SU-DHL-6 (cell line): ENCODE measurements around the gene EYA2.
"Not testable (repeated sequence)": the region's sequence is repeated elsewhere in the genome, so short reads cannot be mapped to it uniquely, and the experiment has no call there.

Source experiments
- H2AFZ ChIP-seq: fragments of 200-600 bp; sonication (generic); 2 replicates; pipeline ENCODE4 v1.6.1; 2014; ENCODE audit warnings: low read depth, mild to moderate bottlenecking, moderate library complexity, mixed read lengths, antibody characterized with exemption, low read length; ENCODE audit not compliant: severe bottlenecking
- H3F3A ChIP-seq: fragments of 200-600 bp; shearing (Covaris generic); 2 replicates; pipeline ENCODE4 v1.6.0; 2016; ENCODE audit warnings: antibody characterized with exemption, mild to moderate bottlenecking; ENCODE audit not compliant: insufficient read depth
- H3K27ac ChIP-seq: fragments of 200-600 bp; sonication (generic); 2 replicates; pipeline ENCODE4 v1.5.1; 2016; ENCODE audit warnings: low read depth, mild to moderate bottlenecking, low read length, moderate library complexity, mixed read lengths
- H3K27me3 ChIP-seq: fragments of 200-600 bp; sonication (generic), shearing (Covaris generic); 2 replicates; pipeline ENCODE4 v1.6.0; 2014; ENCODE audit warnings: mild to moderate bottlenecking, low read length
- H3K36me3 ChIP-seq: fragments of 200-600 bp; sonication (generic); 2 replicates; pipeline ENCODE4 v1.6.1; 2014; ENCODE audit warnings: mild to moderate bottlenecking, low read length, mixed read lengths
- H3K4me2 ChIP-seq: fragments of 300-600, 200-600 bp; shearing (Covaris generic), sonication (generic); 2 replicates; pipeline ENCODE4 v1.6.0; 2014; ENCODE audit warnings: low read length, low read depth, mild to moderate bottlenecking; ENCODE audit not compliant: poor library complexity, severe bottlenecking
- H3K4me3 ChIP-seq: fragments of 200-600 bp; sonication (generic); 2 replicates; pipeline ENCODE4 v1.5.1; 2014; ENCODE audit warnings: antibody characterized with exemption, low read length, mild to moderate bottlenecking, mixed read lengths; ENCODE audit not compliant: insufficient read depth, poor library complexity, severe bottlenecking
- H3K79me2 ChIP-seq: fragments of 200-600 bp; sonication (generic); 2 replicates; pipeline ENCODE4 v1.6.1; 2014; ENCODE audit warnings: mild to moderate bottlenecking, low read length, moderate library complexity; ENCODE audit not compliant: insufficient read depth
- H3K9ac ChIP-seq: fragments of 200-600 bp; sonication (generic); 2 replicates; pipeline ENCODE4 v1.7.0; 2014; ENCODE audit warnings: mild to moderate bottlenecking, low read length
- H3K9me2 ChIP-seq: fragments of 200-600 bp; sonication (generic); replicated peaks from 2 replicates; pipeline ENCODE4 v1.6.1; 2014; ENCODE audit warnings: low read length; ENCODE audit not compliant: insufficient read depth
- H3K9me3 ChIP-seq: fragments of 200-600 bp; sonication (generic); 2 replicates; pipeline ENCODE4 v1.6.1; 2014; ENCODE audit warnings: low read length, mixed read lengths; ENCODE audit not compliant: insufficient read depth
- H4K20me1 ChIP-seq: fragments of 200-600 bp; sonication (generic); 2 replicates; pipeline ENCODE4 v1.6.1; 2014; ENCODE audit warnings: low read depth, mild to moderate bottlenecking, antibody characterized with exemption, low read length, moderate library complexity, mixed read lengths
- CTCF ChIP-seq: fragments of 200-600 bp; sonication (generic); IDR thresholded peaks from one replicate; pipeline ENCODE4 v1.5.1; 2017; ENCODE audit warnings: antibody characterized with exemption, mild to moderate bottlenecking, low read length, moderate library complexity; ENCODE audit not compliant: insufficient read depth, poor library complexity, severe bottlenecking
- EZH2phosphoT487 ChIP-seq: fragments of 200-600 bp; sonication (generic), shearing (Covaris generic); conservative IDR thresholded peaks from 2 replicates; pipeline ENCODE4 v1.6.1; 2018; ENCODE audit warnings: mild to moderate bottlenecking, antibody characterized with exemption, low read length, moderate library complexity, mixed read lengths

The EYA2 gene

DNA sequence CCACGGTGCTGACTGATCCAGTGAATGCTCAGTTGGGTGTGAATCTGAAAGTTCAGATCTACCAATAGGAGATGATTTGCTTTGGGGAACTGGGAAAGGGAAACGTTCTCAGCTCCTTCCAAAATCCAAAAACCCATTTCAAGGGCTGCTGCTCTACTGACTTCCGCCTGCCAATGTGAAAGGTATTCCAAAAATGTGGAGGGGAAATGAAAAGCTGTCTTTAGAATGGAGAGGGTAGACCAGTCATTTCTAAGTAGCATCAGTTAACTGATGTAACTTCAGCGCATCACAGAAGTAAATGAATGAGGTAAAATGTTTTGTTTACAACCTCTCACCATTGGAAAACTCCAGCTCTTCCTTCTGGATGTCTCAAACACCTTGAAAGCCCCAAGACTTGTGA is 19.6 kb upstream of the EYA2 start:
- Histone ChIP-seq H3K9me3 (no peaks in the 10 kb centered on the region), H3F3A (no peaks in the 10 kb centered on the region), H3K79me2 (no peaks in the 10 kb centered on the region), H3K9ac (no peak overlapping the region), H2AFZ (no peak overlapping the region), H3K27ac (no peak overlapping the region), H3K27me3 (no peaks in the 10 kb centered on the region), H3K4me2 (no peak overlapping the region), H3K9me2 (no peaks in the 10 kb centered on the region), H4K20me1 (no peaks in the 10 kb centered on the region), H3K36me3 (no peaks in the 10 kb centered on the region), H3K4me3 (no peak overlapping the region)
- no peak for TF ChIP-seq CTCF
- TF ChIP-seq EZH2phosphoT487: no peak

DNA sequence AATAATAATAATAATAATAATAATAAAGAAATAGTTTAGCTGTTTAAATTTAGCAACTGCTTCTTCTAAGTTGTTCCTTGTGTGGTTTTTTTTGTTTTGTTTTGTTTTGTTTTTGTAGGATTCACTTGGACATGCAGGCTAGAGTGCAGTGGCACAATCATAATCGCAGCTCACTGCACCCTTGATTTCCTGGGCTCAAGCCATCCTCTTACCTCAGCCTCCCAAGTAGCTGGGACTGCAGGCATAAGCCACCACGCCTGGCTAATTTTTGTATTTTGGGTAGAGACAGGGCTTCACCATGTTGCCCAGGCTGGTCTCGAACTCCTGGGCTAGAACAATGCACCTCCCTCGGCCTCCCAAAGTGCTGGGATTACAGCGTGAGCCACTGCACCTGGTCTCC is 15.3 kb upstream of the EYA2 start:
- H3K4me3 ChIP-seq: no peak overlapping the region
- no peaks in the 10 kb centered on the region for H3K9me3 ChIP-seq
- TF ChIP-seq CTCF: no peak
- no peak for TF ChIP-seq EZH2phosphoT487
- H3K36me3 ChIP-seq: no peaks in the 10 kb centered on the region
- no peak overlapping the region for H2AFZ ChIP-seq
- no peak overlapping the region for H3K9ac ChIP-seq
- H3K79me2 ChIP-seq: no peaks in the 10 kb centered on the region
- H3K27ac ChIP-seq: no peak overlapping the region
- H3K4me2 ChIP-seq: no peak overlapping the region
- no peaks in the 10 kb centered on the region for H3F3A ChIP-seq
- H3K27me3 ChIP-seq: no peaks in the 10 kb centered on the region
- H4K20me1 ChIP-seq: no peaks in the 10 kb centered on the region
- H3K9me2 ChIP-seq: no peaks in the 10 kb centered on the region

GRCh38 chr20:46879963-46880362 is 14.7 kb upstream of the EYA2 start:
- H3K9me2 ChIP-seq, H2AFZ ChIP-seq, H3K27me3 ChIP-seq, H3K4me3 ChIP-seq, H3K27ac ChIP-seq, H3K9me3 ChIP-seq, H3F3A ChIP-seq, H3K36me3 ChIP-seq, H3K9ac ChIP-seq, H3K79me2 ChIP-seq, H3K4me2 ChIP-seq, H4K20me1 ChIP-seq: not testable (repeated sequence)

- H2AFZ ChIP-seq: no peak overlapping the region
- no peak for TF ChIP-seq CTCF
- no peak for TF ChIP-seq EZH2phosphoT487
These were observed 10.8 kb upstream of the EYA2 start for GRCh38 chr20:46883892-46884291.

More at GRCh38 chr20:46883892-46884291, 10.8 kb upstream of the EYA2 start:
- Histone ChIP-seq H3K9me2 (no peaks in the 10 kb centered on the region), H3F3A (no peaks in the 10 kb centered on the region), H3K27ac (no peak overlapping the region), H3K36me3 (no peaks in the 10 kb centered on the region), H3K79me2 (no peaks in the 10 kb centered on the region), H3K4me2 (no peak overlapping the region), H3K4me3 (no peak overlapping the region), H3K9ac (no peak overlapping the region), H3K9me3 (no peaks in the 10 kb centered on the region), H4K20me1 (no peaks in the 10 kb centered on the region), H3K27me3 (no peaks in the 10 kb centered on the region)
